A673 (cell line): ENCODE data around the gene PRRT4.

Experiments used
- EZH2 ChIP-seq: fragments of 200-600 bp; sonication (generic); IDR thresholded peaks from 2 replicates; pipeline ENCODE4 v1.6.1; 2017; ENCODE audit warnings: borderline replicate concordance, low read depth, mild to moderate bottlenecking, mixed read lengths, antibody characterized with exemption, low read length; ENCODE audit not compliant: poor library complexity, severe bottlenecking
- TF ChIP-seq, protein P1 (sequence below): fragments of 300-800, 200-600 bp; sonication (generic); conservative IDR thresholded peaks from 2 replicates; pipeline ENCODE4 v1.5.1; 2017; ENCODE audit warnings: low read depth, mild to moderate bottlenecking, antibody characterized with exemption, low read length, moderate library complexity, mixed read lengths

DNA sequence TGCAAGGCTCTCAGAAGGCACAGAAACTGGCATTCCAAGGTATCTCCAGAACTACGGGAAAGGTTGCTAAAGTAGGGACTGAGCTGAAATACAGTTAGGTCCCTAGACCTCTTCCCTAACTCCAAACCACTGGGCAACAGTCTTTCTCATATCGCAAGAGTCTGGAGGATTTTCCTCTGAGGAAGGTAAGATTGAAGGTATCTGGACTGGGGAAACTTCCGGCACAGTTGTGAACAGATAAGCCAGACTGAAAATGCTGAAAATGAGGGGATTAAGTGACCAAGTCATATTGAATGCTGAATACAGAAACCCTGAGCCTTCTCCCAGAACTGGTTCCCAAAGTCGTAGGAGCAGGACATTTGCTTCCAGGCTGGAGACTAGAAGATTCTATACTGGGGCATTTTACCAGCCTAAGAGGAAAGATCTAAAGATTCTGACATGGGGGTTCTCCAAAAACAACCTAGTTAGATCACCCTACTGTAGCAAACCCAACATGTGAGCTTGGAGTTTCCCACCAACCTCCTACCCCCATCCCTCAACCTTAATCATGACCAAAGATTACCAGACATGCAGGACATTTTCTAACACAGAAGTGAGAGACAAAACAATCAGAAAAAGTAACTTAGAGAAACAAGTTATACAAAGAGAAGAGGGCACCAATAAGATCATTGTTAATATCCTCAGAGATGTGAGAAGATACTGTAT, 2.8 kb upstream of the PRRT4 start:
- TF ChIP-seq, protein P1, sequence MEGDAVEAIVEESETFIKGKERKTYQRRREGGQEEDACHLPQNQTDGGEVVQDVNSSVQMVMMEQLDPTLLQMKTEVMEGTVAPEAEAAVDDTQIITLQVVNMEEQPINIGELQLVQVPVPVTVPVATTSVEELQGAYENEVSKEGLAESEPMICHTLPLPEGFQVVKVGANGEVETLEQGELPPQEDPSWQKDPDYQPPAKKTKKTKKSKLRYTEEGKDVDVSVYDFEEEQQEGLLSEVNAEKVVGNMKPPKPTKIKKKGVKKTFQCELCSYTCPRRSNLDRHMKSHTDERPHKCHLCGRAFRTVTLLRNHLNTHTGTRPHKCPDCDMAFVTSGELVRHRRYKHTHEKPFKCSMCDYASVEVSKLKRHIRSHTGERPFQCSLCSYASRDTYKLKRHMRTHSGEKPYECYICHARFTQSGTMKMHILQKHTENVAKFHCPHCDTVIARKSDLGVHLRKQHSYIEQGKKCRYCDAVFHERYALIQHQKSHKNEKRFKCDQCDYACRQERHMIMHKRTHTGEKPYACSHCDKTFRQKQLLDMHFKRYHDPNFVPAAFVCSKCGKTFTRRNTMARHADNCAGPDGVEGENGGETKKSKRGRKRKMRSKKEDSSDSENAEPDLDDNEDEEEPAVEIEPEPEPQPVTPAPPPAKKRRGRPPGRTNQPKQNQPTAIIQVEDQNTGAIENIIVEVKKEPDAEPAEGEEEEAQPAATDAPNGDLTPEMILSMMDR, result no peak
- no peak for TF ChIP-seq EZH2
